Measurements from ENCODE around the gene R3HDM1. TPM values are rescaled to one million over a fixed set of nuclear protein-coding genes. Genes with fewer than 3 reads are reported as not detected.
A peak's percentile ranks its signal among the peaks of the same experiment; 100 is the strongest.
"Not testable (repeated sequence)": the region's sequence is repeated elsewhere in the genome, so short reads cannot be mapped to it uniquely, and the experiment has no call there.

Gene R3HDM1
- 10 to 100 TPM; 11.1 to 17.5 (median 15.7) TPM for total RNA-seq

GRCh38 chr2:135531231-135532197, at the start of gene R3HDM1:
Gene R3HDM1 (plus strand): TSS chr2:135531484. CDS start chr2:135604846, 73,362 bp downstream.
- ATAC-seq (ENCODE audit: low FRiP score) (peak; percentile 97), DNase-seq (ENCODE audit: low spot score) (peak; percentile 93)
- no peak for TF ChIP-seq CTCF (IDR thresholded peaks at IDR 0.05)

- TF ChIP-seq CTCF (IDR thresholded peaks at IDR 0.05), result no peak
- ATAC-seq (ENCODE audit: low FRiP score), result no peak
- DNase-seq (ENCODE audit: low spot score), result no peak
These were observed 45.8 kb upstream of the R3HDM1 start for GRCh38 chr2:135485441-135485840.

- no peak for DNase-seq (ENCODE audit: low spot score)
- no peak for ATAC-seq (ENCODE audit: low FRiP score)
- TF ChIP-seq CTCF (IDR thresholded peaks at IDR 0.05), result no peak
These were observed 40.9 kb upstream of the R3HDM1 start for GRCh38 chr2:135490376-135490775.

GRCh38 chr2:135494503-135494902, 36.8 kb upstream of the R3HDM1 start:
- DNase-seq (ENCODE audit: low spot score) (no peak), ATAC-seq (ENCODE audit: low FRiP score) (no peak)
- no peak for TF ChIP-seq CTCF (IDR thresholded peaks at IDR 0.05)

GRCh38 chr2:135494917-135495316, 36.4 kb upstream of the R3HDM1 start:
- no peak for DNase-seq (ENCODE audit: low spot score)
- no peak for TF ChIP-seq CTCF (IDR thresholded peaks at IDR 0.05)
- ATAC-seq (ENCODE audit: low FRiP score), result no peak

- DNase-seq (ENCODE audit: low spot score); ATAC-seq (ENCODE audit: low FRiP score): not testable (repeated sequence)
These were observed 32.7 kb upstream of the R3HDM1 start for GRCh38 chr2:135498588-135498987.

- no peak for DNase-seq (ENCODE audit: low spot score)
- ATAC-seq (ENCODE audit: low FRiP score), result no peak
- TF ChIP-seq CTCF (IDR thresholded peaks at IDR 0.05), result no peak
These were observed 26.5 kb upstream of the R3HDM1 start for GRCh38 chr2:135504811-135505210.
